PC-3 (cell line): ENCODE measurements around the gene CBX5.

Experiments used
- CTCF ChIP-seq: fragments of 300-600 bp; sonication (generic); conservative IDR thresholded peaks from 2 replicates; pipeline ENCODE4 v1.5.1; 2017; ENCODE audit warnings: antibody characterized with exemption, low read depth, mild to moderate bottlenecking, low read length
- EZH2 ChIP-seq: fragments of 300-600 bp; sonication (generic); IDR thresholded peaks from one replicate; pipeline ENCODE4 v1.6.1; 2017; ENCODE audit warnings: antibody characterized with exemption, mild to moderate bottlenecking, low read length; ENCODE audit not compliant: unreplicated experiment
- EZH2phosphoT487 ChIP-seq: fragments of 300-600 bp; sonication (generic); IDR thresholded peaks from 2 replicates; pipeline ENCODE4 v1.6.1; 2018; ENCODE audit warnings: mild to moderate bottlenecking, antibody characterized with exemption, low read length, borderline replicate concordance

- TF ChIP-seq CTCF (no peak), EZH2phosphoT487 (no peak), EZH2 (no peak)
Observed at GRCh38 chr12:54246011-54246641, 33.8 kb downstream of the CBX5 start.
